GM21737 (cell line): Measurements from ENCODE around the gene SEMA3E.

Experiments
- ATAC-seq: cut with Tn5 transposase; IDR thresholded peaks from one replicate; pipeline ENCODE4 v1.9.1; 2021; ENCODE audit warnings: mild to moderate bottlenecking, moderate library complexity; ENCODE audit not compliant: unreplicated experiment

SEMA3E gene

DNA sequence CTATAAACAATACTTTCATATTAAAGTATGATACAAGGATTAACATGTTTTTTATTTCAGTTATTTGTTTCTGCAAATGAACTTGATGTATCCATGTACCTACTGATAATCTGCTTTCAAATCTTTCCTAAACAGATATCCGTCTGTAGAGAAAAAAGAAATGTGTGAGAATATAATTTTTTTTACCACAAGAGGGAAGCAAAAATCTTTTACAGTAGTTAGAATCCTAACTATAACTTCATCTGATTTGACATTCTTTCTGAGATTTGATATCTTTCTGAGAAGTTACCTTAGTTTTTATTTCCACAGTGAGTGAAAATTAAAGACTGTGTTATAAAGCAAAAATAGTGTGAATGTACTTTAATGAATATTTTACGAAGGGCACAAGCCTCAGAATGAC lies 282.3 kb downstream of the SEMA3E start:
- ATAC-seq = no peak

DNA sequence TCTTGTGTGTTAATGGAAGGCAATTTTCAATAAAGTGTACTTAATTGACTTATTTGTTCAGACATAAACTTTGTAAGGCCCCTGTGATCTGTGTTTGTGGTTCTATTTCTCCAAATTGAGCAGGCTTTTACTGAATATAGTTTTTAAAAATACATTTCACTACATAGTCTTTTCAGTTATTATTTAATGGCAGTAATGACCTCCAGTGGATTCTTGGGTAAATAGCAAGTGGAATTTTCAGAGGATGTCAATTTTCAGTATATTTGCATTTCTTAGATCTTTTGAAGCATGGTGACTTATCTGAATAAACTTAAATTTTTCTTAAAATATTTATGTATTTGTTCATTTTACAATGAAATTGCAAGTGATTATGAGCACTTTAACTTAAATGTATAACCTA lies 283.2 kb downstream of the SEMA3E start:
- ATAC-seq = no peak

DNA sequence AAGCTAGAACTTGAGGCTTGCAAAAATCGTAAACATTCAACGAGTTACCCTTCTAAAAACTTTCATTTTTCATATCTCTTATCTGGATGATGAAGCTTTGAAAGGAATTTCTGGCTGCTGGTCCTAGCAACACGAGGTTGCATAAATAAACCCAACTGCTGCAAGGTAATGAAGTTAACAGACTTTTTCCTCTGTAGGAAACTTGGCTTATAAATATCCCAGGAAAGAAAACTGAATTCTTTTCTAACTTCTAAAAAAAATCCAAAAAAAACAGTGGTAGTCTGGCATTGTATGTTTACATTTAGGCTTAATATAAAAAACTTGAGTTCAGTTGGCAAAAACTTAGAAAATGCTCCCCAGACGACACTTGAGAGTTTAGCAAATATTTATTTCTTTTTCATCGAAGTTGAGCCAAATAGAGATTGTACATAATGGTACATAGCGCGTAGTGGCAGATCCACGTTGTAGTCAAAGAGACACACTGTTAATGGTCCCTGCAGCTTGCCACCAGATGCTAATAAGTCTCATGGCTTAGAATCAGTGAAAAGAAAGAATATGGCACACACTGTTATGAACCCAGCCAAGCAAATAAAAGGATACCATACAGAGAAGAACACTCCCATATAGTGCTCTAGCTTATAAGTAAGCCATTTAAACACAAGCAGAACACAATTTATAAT lies 285.9 kb downstream of the SEMA3E start:
- no peak for ATAC-seq

DNA sequence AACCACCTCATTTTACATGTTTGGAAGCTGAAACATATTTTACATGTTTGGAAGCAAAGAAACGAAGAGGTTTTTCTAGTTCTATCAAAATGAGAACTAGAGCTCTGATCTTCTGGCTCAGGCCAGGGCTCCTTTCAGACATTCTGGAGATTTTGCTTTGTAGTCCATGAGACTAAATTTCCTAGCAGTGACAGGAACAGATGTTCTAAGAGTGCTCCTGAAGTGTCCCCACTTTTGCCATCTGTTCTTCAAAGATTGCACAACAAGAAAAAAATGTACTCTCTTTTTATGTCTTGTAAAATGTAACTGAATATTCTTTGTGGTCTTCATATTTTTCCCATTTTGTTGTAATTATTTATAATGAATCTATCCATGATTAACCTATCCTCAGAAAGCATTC lies 289.8 kb downstream of the SEMA3E start:
- ATAC-seq = no peak

DNA sequence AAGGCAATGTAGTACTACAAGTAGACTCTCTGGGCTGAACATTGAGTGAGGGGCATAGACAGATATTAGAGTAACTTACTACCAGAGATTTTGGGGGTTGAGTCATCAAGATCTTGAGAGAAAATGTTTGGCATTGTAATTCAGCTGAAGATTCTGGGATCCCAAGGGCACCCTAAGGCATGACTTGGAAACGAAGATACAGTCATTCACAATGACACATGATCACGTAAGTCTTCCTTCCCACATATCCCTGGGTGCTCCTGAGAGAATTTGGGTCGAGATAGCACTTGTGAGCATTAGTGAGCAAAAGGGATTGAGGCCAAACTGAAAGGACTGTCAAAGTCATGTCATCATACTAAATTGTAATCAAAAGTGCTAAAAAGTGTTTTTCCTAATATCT lies 293.8 kb downstream of the SEMA3E start:
- ATAC-seq = no peak

DNA sequence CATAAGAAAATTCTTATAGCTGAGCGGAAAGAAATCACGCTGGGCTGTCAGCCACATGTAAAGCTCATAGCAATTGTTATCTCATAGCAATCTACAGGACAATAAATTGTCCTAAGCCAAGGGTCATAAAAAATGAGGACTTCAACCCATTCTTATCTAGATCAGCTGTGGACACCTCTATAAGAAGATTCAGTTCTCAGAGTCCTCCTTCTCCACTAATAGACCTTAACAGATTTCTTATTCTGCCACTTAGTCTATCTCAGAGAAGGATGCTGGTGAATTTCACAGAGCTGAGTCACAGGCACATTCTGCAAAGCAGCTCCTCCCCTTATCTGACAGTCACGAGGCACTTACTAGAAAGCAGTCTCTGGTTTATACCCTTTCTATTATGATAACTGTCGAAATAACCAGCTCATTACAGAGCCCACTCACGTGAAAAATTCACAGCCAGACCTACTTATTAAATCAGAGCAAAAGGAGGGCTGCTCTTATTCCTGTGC lies 300.9 kb downstream of the SEMA3E start:
- no peak for ATAC-seq

DNA sequence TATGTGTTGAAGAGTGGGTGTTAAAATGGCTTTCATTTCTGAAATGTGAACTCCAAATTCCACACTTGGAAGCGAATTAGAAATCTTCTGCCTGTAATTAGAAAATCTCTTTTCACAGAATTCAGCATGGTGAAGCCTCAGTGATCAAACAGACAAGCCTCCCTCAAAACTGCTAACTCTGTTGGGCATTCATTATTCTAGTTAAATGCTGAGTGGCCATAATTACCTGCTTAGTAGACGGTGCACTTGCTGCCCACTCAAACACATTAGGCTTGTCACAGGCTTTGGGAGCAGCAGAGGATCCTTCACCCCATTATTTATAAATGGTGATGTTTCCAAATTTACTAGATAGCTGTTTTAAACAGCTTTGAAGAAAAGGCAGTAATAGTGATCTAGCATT lies 309.0 kb downstream of the SEMA3E start:
- no peak for ATAC-seq

DNA sequence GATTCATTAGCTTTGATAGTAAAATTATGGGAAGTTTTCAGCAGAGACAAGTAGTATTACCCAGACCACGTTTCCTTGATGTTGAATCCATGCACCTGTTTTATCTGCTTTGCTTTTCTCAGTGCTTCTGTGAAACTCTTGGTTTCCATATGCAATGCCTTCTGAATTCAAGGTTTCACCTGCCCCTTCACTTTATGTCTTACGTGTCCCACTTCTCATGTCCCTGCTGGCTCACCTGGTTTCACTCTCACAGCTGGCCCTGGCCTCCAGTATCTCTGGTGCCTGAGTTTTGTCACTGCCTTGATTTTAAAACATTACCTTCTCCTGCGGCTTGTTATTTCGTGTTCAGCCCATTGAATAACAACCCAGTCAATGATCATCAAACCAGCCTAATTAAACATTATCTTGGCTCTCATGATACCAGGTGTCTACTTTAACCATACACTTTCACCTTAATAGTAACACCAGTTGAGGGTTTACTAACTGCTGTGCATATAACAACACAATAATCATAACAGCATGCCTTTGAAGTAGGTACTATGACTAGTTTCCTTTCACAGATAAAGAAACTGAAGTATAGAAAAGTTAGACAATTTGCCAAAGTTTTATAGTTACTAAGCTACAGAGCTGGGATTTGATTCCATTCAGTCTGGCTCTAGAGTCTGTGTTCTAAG lies 310.5 kb downstream of the SEMA3E start:
- no peak for ATAC-seq

DNA sequence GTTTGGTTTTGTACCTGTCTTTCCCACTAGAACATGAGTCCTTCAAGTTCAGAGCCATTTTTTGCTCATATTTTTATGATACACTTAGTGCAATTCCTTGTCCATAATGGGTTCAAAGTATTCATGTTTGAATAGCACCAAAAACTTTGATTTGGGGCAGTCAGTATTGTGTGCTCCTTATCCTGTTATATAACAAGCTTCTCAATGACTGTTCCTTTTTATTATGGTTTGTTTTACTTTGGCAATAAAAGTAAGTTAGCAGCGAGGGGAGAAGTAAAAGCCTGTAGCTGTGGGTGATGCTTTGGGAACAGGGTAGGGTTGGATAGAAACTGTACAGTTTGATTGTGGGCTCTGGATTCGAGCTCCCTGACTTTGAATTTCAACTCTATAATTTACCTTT lies 311.9 kb downstream of the SEMA3E start:
- no peak for ATAC-seq

DNA sequence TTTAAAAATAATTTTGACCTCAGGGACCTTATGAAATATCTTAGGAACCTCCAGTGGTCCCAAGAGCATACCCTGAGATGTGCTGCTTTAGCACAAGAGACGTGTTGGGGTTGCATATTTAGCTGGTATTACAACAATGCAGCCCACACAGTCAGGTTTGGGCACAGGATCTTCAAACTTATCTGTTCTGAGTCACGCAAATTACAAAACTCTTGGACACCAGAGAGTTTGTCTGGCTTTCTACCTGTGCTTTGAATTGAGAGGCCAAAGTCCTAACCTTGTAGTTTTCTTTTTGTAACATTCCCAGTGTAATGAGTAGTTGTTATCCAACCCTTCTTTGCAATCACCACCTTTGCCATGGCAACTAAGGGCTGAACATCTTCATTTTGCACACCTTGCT lies 322.7 kb downstream of the SEMA3E start:
- no peak for ATAC-seq

DNA sequence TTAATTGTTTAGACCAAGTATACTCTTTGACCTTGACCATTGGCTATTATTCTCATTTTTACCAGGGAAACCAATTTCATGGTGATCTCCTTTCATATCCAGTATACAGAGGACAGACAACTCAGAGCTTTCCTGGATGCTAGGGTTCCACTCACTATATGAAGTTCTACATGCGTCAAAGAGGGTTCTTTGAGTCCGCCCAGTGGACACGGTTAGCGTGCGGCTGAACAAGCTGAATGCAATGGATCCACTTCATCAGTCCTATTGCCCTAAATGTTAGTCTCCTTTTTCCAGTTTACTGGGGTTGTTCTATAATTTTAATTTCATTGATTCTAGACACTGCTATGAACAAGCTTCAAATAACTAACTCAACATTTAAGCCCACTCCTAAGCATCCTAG lies 323.9 kb downstream of the SEMA3E start:
- no peak for ATAC-seq

DNA sequence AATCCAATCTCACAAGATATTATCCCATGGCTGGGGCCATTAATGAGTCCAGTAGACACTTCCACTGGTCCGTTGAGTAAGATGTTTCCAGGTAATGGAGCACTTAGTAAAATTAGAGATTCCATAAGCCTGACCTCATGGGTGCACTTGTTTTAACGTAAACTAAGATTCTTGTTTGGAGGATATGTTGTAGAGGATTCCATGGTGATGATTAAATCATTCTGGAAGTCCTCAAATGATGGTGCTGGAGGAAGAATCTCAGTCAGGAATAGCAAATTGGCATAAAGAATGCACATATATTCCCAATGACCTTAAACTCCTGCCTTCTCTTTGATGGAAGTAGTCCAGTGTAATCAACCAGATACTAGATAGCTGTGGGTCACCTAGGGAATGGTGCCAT lies 324.3 kb downstream of the SEMA3E start:
- no peak for ATAC-seq

DNA sequence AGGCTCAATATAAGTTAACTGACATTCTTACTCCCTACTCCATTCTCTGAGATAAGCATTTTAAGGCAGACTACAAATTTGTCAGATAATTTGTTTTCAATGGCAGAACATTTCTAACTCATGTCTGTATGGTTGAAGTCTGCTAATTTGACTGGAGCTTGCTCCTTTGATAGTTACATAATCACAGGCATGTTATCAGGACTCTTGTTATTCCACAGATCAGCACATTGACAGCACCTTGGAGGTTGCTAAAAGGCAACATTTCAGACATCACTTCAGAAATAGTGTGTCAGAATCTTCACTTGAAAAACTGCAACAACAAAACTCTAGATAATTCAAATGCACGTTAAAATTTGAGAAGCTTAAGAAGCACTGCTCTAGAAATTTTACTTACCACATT lies 327.9 kb downstream of the SEMA3E start:
- ATAC-seq = no peak

DNA sequence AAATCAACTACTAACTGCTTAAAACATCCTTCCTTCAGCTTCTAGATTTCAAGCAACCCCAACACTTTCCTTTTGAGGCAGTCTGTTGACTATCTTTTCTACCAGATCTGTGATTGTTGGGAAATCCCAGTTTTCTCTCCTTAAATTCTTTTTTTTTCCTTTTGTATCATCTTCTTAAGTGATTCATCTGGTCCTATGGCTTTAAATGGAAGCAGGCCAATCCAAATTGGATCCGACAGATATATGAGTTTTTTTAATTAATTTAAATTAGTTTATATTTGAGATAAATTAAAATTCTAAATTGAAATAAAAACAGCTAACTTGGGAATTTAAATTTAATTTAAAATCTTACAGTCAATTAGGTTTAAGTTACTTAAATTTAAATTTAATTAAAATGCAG lies 335.0 kb downstream of the SEMA3E start:
- ATAC-seq = no peak
